Kidney epithelial cell (primary cell): ENCODE measurements around the gene CT47C1. TPM values are rescaled to one million over a fixed set of nuclear protein-coding genes. Genes with fewer than 3 reads are reported as not detected.
"Not testable (repeated sequence)": the region's sequence is repeated elsewhere in the genome, so short reads cannot be mapped to it uniquely, and the experiment has no call there.

Experiments used
- DNase-seq: peaks from one replicate; pipeline ENCODE4 v3.0.0-alpha.2; 2010; ENCODE audit warnings: low read depth
- H3K27me3 ChIP-seq: 2 replicates; pipeline ENCODE4 v1.6.0; 2011; ENCODE audit warnings: low read length; ENCODE audit not compliant: control insufficient read depth, insufficient read depth
- H3K36me3 ChIP-seq: 2 replicates; pipeline ENCODE4 v1.5.1; 2011; ENCODE audit warnings: low read length; ENCODE audit not compliant: control insufficient read depth, insufficient read depth
- H3K4me3 ChIP-seq: 2 replicates; pipeline ENCODE4 v1.5.1; 2011; ENCODE audit warnings: low read depth, mild to moderate bottlenecking, control low read depth, low read length
- CTCF ChIP-seq: IDR thresholded peaks from 2 replicates; pipeline ENCODE4 v1.5.1; 2011; ENCODE audit warnings: mild to moderate bottlenecking, moderate library complexity, low read length, control low read depth, inconsistent platforms; ENCODE audit not compliant: insufficient read depth, poor library complexity, severe bottlenecking
- total RNA-seq: library from RNA; depleted of rRNA; stranded (reverse); fragments of >200 nt; gene quantifications from 2 replicates; pipeline ENCODE4 v1.2.3, GENCODE V29; 2015

CT47C1 gene
- not detected in 2 replicates for total RNA-seq

DNA sequence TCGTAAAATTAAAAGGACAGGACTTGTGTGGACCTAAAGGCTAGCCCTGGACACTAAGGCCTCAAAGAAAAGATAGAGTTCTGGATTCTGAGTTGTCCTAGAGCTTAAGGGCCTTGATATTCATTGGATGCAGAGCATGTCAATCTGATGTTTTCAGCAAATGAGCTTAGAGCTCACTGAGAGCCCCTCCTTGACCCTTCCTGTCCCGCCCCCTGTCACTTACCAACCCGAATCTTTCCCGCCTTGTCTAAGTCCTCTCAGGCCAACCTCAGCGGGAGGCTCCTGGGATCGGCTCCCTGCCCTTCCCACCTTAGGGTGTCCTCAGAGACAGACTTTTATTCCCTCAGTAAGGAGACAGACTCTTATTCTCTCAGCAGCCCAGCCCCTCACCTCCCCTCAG is at the start of gene CT47C1:
Gene CT47C1 (plus strand): TSS at position 250 of the 400 bp plus-strand sequence. CDS start 233 bp downstream, outside the sequence.
- no peaks in the 10 kb centered on the region for H3K27me3 ChIP-seq
- TF ChIP-seq CTCF, result no peak
- H3K36me3 ChIP-seq, result no peaks in the 10 kb centered on the region
- no peak within 1 kb of the TSS for H3K4me3 ChIP-seq
- DNase-seq, result no peak

- Histone ChIP-seq H3K4me3 (no peak overlapping the region), H3K27me3 (no peaks in the 10 kb centered on the region), H3K36me3 (no peaks in the 10 kb centered on the region)
- DNase-seq, result no peak
- no peak for TF ChIP-seq CTCF
Measured at GRCh38 chrX:119025900-119026299, 46.9 kb upstream of the CT47C1 start.

GRCh38 chrX:119026344-119026743 is 46.4 kb upstream of the CT47C1 start:
- H3K27me3 ChIP-seq, H3K36me3 ChIP-seq, H3K4me3 ChIP-seq, DNase-seq: not testable (repeated sequence)

DNA sequence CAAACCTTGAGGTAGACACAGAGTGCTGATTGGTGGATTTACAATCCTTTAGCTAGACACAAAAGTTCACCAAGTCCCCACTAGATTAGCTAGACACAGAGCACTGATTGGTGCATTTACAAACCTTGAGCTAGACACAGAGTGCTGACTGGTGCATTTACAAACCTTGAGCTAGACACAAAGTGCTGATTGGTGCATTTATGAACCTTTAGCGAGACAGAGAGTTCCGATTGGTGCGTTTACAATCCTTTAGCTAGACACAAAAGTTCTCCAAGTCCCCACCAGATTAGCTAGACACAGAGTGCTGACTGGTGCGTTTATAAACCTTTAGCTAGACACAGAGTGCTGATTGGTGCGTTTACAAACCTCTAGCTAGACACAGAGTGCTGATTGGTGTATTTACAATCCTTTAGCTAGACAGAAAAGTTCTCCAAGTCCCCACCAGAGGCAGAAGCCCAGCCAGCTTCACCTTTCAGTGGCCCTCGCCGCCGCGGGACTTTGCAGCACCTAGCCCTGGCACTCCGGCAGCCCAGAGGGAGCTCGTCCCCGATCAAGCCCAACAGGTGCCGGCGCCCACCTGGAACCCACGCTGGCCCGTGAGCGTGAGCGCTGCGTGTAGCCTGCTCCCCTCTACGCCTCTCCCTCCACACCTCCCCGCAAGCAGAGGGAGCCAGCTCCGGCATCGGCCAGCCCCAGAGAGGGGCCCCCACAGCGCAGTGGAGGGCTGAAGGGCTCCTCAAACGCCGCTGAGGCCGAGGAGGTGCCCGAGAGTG is 44.6 kb upstream of the CT47C1 start:
- not testable (repeated sequence) for DNase-seq, H3K36me3 ChIP-seq, H3K27me3 ChIP-seq, H3K4me3 ChIP-seq

GRCh38 chrX:119028733-119029330 is 44.0 kb upstream of the CT47C1 start:
- Histone ChIP-seq H3K4me3 (no peak overlapping the region), H3K36me3 (no peaks in the 10 kb centered on the region), H3K27me3 (no peaks in the 10 kb centered on the region)
- TF ChIP-seq CTCF, result no peak
- DNase-seq, result no peak

- not testable (repeated sequence) for H3K27me3 ChIP-seq, DNase-seq, H3K4me3 ChIP-seq, H3K36me3 ChIP-seq
Measured at GRCh38 chrX:119029656-119030055, 43.1 kb upstream of the CT47C1 start.

DNA sequence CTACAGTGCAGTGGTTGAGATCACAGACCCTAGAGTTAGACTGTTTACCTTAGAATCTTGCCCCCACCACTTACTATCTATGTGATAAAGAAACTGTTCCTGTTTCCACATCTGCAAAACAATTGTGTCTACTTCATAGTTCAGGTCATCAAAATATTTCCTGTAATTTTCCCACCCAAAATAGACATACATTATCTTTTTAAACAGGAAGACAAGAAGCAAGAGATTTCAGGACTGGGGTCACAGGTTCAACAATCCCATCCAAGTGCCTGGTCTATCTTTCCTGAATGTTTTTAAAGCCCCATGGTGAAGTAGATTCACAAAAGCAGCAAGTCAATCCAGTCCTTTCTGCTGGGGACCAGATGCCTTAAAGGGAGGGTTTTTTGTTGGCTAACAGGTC is 41.8 kb upstream of the CT47C1 start:
- H3K36me3 ChIP-seq, result no peaks in the 10 kb centered on the region
- H3K27me3 ChIP-seq, result no peaks in the 10 kb centered on the region
- no peak overlapping the region for H3K4me3 ChIP-seq
- DNase-seq, result no peak
- no peak for TF ChIP-seq CTCF
